MM.1S (cell line): ENCODE results near the gene BICDL1.

Experiments
- DNase-seq: peaks from one replicate; pipeline ENCODE4 v3.0.0-alpha.2; 2015
- H2AFZ ChIP-seq: fragments of 300-600 bp; sonication (generic); 2 replicates; pipeline ENCODE4 v1.6.0; 2016; ENCODE audit warnings: antibody characterized with exemption, low read length
- H3F3A ChIP-seq: fragments of 300-600 bp; sonication (generic); 2 replicates; pipeline ENCODE4 v1.6.1; 2016; ENCODE audit warnings: mild to moderate bottlenecking, antibody characterized with exemption, low read length, moderate library complexity, mixed read lengths; ENCODE audit not compliant: insufficient read depth
- H3K27ac ChIP-seq: fragments of 300-600 bp; sonication (generic); 2 replicates; pipeline ENCODE4 v1.5.1; 2016; ENCODE audit warnings: mild to moderate bottlenecking, low read length
- H3K27me3 ChIP-seq: fragments of 300-600 bp; sonication (generic); replicated peaks from 2 replicates; pipeline ENCODE4 v1.6.0; 2016; ENCODE audit warnings: low read length; ENCODE audit not compliant: insufficient read depth
- H3K36me3 ChIP-seq: fragments of 300-600 bp; sonication (generic); replicated peaks from 2 replicates; pipeline ENCODE4 v1.6.1; 2016; ENCODE audit warnings: mild to moderate bottlenecking, low read length, mixed read lengths; ENCODE audit not compliant: insufficient read depth
- H3K4me1 ChIP-seq: fragments of 300-600 bp; sonication (generic); 2 replicates; pipeline ENCODE4 v1.6.1; 2016; ENCODE audit warnings: low read length, mixed read lengths
- H3K4me2 ChIP-seq: fragments of 300-600 bp; sonication (generic); 2 replicates; pipeline ENCODE4 v1.6.0; 2016; ENCODE audit warnings: low read depth, low read length
- H3K4me3 ChIP-seq: fragments of 300-600 bp; sonication (generic); 2 replicates; pipeline ENCODE4 v1.5.1; 2016; ENCODE audit warnings: low read length, mixed read lengths
- H3K79me2 ChIP-seq: fragments of 300-600 bp; sonication (generic); 2 replicates; pipeline ENCODE4 v1.6.1; 2016; ENCODE audit warnings: mixed run types, low read length, mixed read lengths
- H3K9ac ChIP-seq: fragments of 300-600 bp; sonication (generic); 2 replicates; pipeline ENCODE4 v1.6.1; 2016; ENCODE audit warnings: low read length, mixed read lengths
- H3K9me2 ChIP-seq: fragments of 300-600 bp; sonication (generic); replicated peaks from 2 replicates; pipeline ENCODE4 v1.6.1; 2016; ENCODE audit warnings: mild to moderate bottlenecking, low read length, mixed read lengths; ENCODE audit not compliant: insufficient read depth
- H3K9me3 ChIP-seq: fragments of 300-600 bp; sonication (generic); replicated peaks from 2 replicates; pipeline ENCODE4 v1.6.1; 2016; ENCODE audit warnings: mild to moderate bottlenecking, low read length, mixed read lengths; ENCODE audit not compliant: insufficient read depth
- H4K20me1 ChIP-seq: fragments of 300-600 bp; sonication (generic); 2 replicates; pipeline ENCODE4 v1.6.1; 2016; ENCODE audit warnings: mild to moderate bottlenecking, low read length, moderate library complexity, mixed read lengths; ENCODE audit not compliant: insufficient read depth
- CTCF ChIP-seq: fragments of 300-600 bp; sonication (generic); IDR thresholded peaks from 2 replicates; pipeline ENCODE4 v1.5.1; 2016; ENCODE audit warnings: antibody characterized with exemption, low read length, mixed read lengths
- EZH2 ChIP-seq: fragments of 300-600 bp; sonication (generic); optimal IDR thresholded peaks from 2 replicates; pipeline ENCODE3; 2017; ENCODE audit warnings: low read depth, mild to moderate bottlenecking, antibody characterized with exemption, low read length, mixed read lengths
- EZH2phosphoT487 ChIP-seq: fragments of 300-600 bp; sonication (generic); IDR thresholded peaks from 2 replicates; pipeline ENCODE4 v1.6.1; 2018; ENCODE audit warnings: antibody characterized with exemption, low read length

Gene BICDL1

DNA sequence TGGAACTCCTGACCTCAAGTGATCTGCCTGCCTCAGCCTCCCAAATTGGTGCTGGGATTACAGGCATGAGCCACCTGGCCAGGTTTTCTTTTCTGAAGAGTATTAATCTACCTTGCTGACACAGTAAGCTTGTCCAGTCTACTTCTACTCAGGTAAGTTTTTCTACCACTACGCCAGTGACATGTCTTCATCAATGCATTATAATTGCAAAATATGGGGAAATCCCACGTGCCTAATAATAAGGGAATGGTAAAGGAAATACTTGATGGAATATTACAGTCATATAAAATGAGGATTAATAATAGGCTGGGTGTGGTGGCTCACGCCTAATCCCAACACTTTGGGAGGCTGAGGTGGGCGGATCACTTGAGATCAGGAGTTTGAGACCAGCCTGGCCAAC lies 65.3 kb downstream of the BICDL1 start:
- H3K4me2 ChIP-seq, result no peak overlapping the region
- TF ChIP-seq CTCF, result no peak
- no peak for TF ChIP-seq EZH2
- TF ChIP-seq EZH2phosphoT487, result no peak
- H3F3A ChIP-seq, result no peaks in the 10 kb centered on the region

GRCh38 chr12:120055231-120056000 lies 66.4 kb downstream of the BICDL1 start:
- Histone ChIP-seq H3K4me2 (no peak overlapping the region), H3K27me3 (no peaks in the 10 kb centered on the region), H3K4me3 (no peak overlapping the region), H3K27ac (no peak overlapping the region), H3K79me2 (no peaks in the 10 kb centered on the region), H3K9me3 (no peaks in the 10 kb centered on the region), H3F3A (no peaks in the 10 kb centered on the region), H4K20me1 (no peaks in the 10 kb centered on the region), H3K9me2 (no peaks in the 10 kb centered on the region), H3K9ac (no peak overlapping the region), H3K4me1 (no peaks in the 10 kb centered on the region), H2AFZ (no peak overlapping the region), H3K36me3 (no peaks in the 10 kb centered on the region)
- TF ChIP-seq EZH2 (no peak), EZH2phosphoT487 (no peak), CTCF (no peak)
- no peak for DNase-seq

More for the DNA sequence above, 65.3 kb downstream of the BICDL1 start:
- Histone ChIP-seq H3K27ac (no peak overlapping the region), H3K9me3 (no peaks in the 10 kb centered on the region), H3K9ac (no peak overlapping the region), H2AFZ (no peak overlapping the region), H3K79me2 (no peaks in the 10 kb centered on the region), H3K4me3 (no peak overlapping the region), H3K9me2 (no peaks in the 10 kb centered on the region), H3K4me1 (no peaks in the 10 kb centered on the region), H3K27me3 (no peaks in the 10 kb centered on the region), H4K20me1 (no peaks in the 10 kb centered on the region), H3K36me3 (no peaks in the 10 kb centered on the region)
- DNase-seq, result no peak

GRCh38 chr12:120056739-120057138 lies 67.7 kb downstream of the BICDL1 start:
- DNase-seq, result no peak
- no peak overlapping the region for H2AFZ ChIP-seq
- no peaks in the 10 kb centered on the region for H3K9me2 ChIP-seq
- no peak overlapping the region for H3K9ac ChIP-seq
- H3K79me2 ChIP-seq, result no peaks in the 10 kb centered on the region
- H3K27ac ChIP-seq, result no peak overlapping the region
- H3K4me1 ChIP-seq, result no peaks in the 10 kb centered on the region
- H3K36me3 ChIP-seq, result no peaks in the 10 kb centered on the region
- no peaks in the 10 kb centered on the region for H3F3A ChIP-seq
- TF ChIP-seq EZH2phosphoT487 (no peak), CTCF (no peak), EZH2 (no peak)
- H3K4me2 ChIP-seq, result no peak overlapping the region
- H3K9me3 ChIP-seq, result no peaks in the 10 kb centered on the region
- H4K20me1 ChIP-seq, result no peaks in the 10 kb centered on the region
- no peaks in the 10 kb centered on the region for H3K27me3 ChIP-seq
- no peak overlapping the region for H3K4me3 ChIP-seq
